Esophagus squamous epithelium (tissue), 4 donors: Measurements from ENCODE around the gene AKT2.

Experiments
- POLR2A ChIP-seq, 4 donors: fragments of 450-650 bp; IDR thresholded peaks; one replicate each; pipeline ENCODE4 v1.6.1; 2017; ENCODE audit warnings: antibody characterized with exemption in 4 of 4, mild to moderate bottlenecking in 4 of 4, moderate library complexity in 3 of 4
- TF ChIP-seq, protein P1 (sequence below), 6 experiments: fragments of 450-650 bp in 4 of 6; fragments of 200-600 bp in 2 of 6; sonication (generic) in 2 of 6; IDR thresholded peaks; one replicate each; pipeline ENCODE4 v1.5.1; 2016 to 2019; ENCODE audit warnings: antibody characterized with exemption in 6 of 6, mild to moderate bottlenecking in 4 of 6, moderate library complexity in 4 of 6

DNA sequence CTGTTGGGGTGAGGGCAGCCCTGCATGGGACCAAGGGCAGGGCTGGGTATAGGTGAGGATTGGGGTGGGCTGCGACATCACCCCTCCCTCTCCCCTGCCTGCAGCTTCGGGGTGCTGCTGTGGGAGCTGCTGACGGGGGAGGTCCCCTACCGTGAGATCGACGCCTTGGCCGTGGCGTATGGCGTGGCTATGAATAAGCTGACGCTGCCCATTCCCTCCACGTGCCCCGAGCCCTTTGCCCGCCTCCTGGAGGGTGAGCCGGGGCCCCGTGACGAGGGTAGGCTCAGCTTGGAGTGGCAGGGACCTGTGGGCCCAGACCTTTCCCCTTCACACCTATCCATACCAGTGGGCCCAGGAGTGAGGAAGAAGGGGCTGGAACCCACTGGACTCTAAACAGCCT lies 80.8 kb downstream of the AKT2 start:
- TF ChIP-seq, protein P1, sequence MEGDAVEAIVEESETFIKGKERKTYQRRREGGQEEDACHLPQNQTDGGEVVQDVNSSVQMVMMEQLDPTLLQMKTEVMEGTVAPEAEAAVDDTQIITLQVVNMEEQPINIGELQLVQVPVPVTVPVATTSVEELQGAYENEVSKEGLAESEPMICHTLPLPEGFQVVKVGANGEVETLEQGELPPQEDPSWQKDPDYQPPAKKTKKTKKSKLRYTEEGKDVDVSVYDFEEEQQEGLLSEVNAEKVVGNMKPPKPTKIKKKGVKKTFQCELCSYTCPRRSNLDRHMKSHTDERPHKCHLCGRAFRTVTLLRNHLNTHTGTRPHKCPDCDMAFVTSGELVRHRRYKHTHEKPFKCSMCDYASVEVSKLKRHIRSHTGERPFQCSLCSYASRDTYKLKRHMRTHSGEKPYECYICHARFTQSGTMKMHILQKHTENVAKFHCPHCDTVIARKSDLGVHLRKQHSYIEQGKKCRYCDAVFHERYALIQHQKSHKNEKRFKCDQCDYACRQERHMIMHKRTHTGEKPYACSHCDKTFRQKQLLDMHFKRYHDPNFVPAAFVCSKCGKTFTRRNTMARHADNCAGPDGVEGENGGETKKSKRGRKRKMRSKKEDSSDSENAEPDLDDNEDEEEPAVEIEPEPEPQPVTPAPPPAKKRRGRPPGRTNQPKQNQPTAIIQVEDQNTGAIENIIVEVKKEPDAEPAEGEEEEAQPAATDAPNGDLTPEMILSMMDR (IDR thresholded peaks at IDR 0.05) = no peak
- TF ChIP-seq POLR2A (IDR thresholded peaks at IDR 0.05) = no peak
